ENCODE data around the gene NCOA4.

The NCOA4 gene

GRCh38 chr10:46030091-46030937, at the start of gene NCOA4:
NCOA4 (minus strand) TSS chr10:46030623; CDS start chr10:46016680, 13,943 bp downstream.
- Histone ChIP-seq H4K20me1 (peaks cover 17 to 49% (median 36%) of the 10 kb centered on the region in 11 experiments; a peak in 21 of 22 replicates), H3K36me3 (peaks cover 2 to 31% (median 28%) of the 10 kb centered on the region in 11 experiments; a peak in 20 of 22 replicates), H3K4me2 (peak within 1 kb of the TSS; percentile 78 to 99 (median 92)), H3K4me1 (peaks cover 31 to 72% (median 58%) of the 10 kb centered on the region in 10 experiments), H3K27me3 (no peaks in the 10 kb centered on the region), H3K9me3 (replicated peaks in 1 of 11) (no peaks in the 10 kb centered on the region), H3K9ac (peak within 1 kb of the TSS; percentile 96 to 99 (median 98)), H3K4me3 (peak within 1 kb of the TSS; percentile 77 to 96 (median 86)), H3K27ac (peak within 1 kb of the TSS; percentile 94 to 99 (median 97))
- no peak for TF ChIP-seq Cebpa-rat (IDR thresholded peaks at IDR 0.05)

- Histone ChIP-seq H3K9me3 (replicated peaks in 1 of 11) (peaks cover 0 to 5% (median 0%) of the 10 kb centered on the region in 11 experiments; a peak in 5 of 22 replicates), H4K20me1 (no peaks in the 10 kb centered on the region), H3K4me2 (peak overlapping the region in 10 of 11 experiments; percentile 11 to 75 (median 62); a peak in 20 of 22 replicates), H3K4me3 (no peak overlapping the region), H3K36me3 (no peaks in the 10 kb centered on the region), H3K9ac (peak overlapping the region in 9 of 11 experiments; percentile 32 to 77 (median 67); a peak in 15 of 22 replicates), H3K27me3 (no peaks in the 10 kb centered on the region), H3K4me1 (peaks cover 5 to 80% (median 63%) of the 10 kb centered on the region in 10 experiments; a peak in 19 of 20 replicates), H3K27ac (peak overlapping the region; percentile 16 to 92 (median 79); a peak in 20 of 22 replicates)
- peak in 5 of 11 experiments; percentile 17 to 68 (median 49); a peak in 4 of 22 replicates for TF ChIP-seq Cebpa-rat (IDR thresholded peaks at IDR 0.05)
Observed at GRCh38 chr10:46079831-46080585, 49.6 kb upstream of the NCOA4 start.

- H3K4me2 ChIP-seq: peak overlapping the region; percentile 15 to 74 (median 62); a peak in 18 of 22 replicates
Observed at GRCh38 chr10:46077731-46078413, 47.4 kb upstream of the NCOA4 start.

GRCh38 chr10:46077141-46077554, 46.7 kb upstream of the NCOA4 start:
- H3K36me3 ChIP-seq: no peaks in the 10 kb centered on the region; a peak in 1 of 22 replicates
- peak overlapping the region in 8 of 11 experiments; percentile 50 to 77 (median 70); a peak in 14 of 22 replicates for H3K9ac ChIP-seq
- peak overlapping the region in 10 of 11 experiments; percentile 6 to 92 (median 81); a peak in 18 of 22 replicates for H3K27ac ChIP-seq
- peak overlapping the region in 10 of 11 experiments; percentile 30 to 74 (median 63); a peak in 18 of 22 replicates for H3K4me2 ChIP-seq
- H4K20me1 ChIP-seq: no peaks in the 10 kb centered on the region
- H3K27me3 ChIP-seq: no peaks in the 10 kb centered on the region
- peaks cover 5 to 73% (median 57%) of the 10 kb centered on the region in 10 experiments; a peak in 19 of 20 replicates for H3K4me1 ChIP-seq
- no peak overlapping the region for H3K4me3 ChIP-seq
- peaks cover 0 to 10% (median 0%) of the 10 kb centered on the region in 11 experiments; a peak in 5 of 22 replicates for H3K9me3 ChIP-seq (replicated peaks in 1 of 11)
- peak in 8 of 11 experiments; percentile 53 to 89 (median 80); a peak in 13 of 22 replicates for TF ChIP-seq Cebpa-rat (IDR thresholded peaks at IDR 0.05)

More at GRCh38 chr10:46077731-46078413, 47.4 kb upstream of the NCOA4 start:
- peak overlapping the region in 10 of 11 experiments; percentile 7 to 92 (median 81); a peak in 19 of 22 replicates for H3K27ac ChIP-seq
- no peak overlapping the region for H3K4me3 ChIP-seq
- H3K27me3 ChIP-seq: no peaks in the 10 kb centered on the region
- H3K9ac ChIP-seq: peak overlapping the region in 8 of 11 experiments; percentile 50 to 77 (median 70); a peak in 15 of 22 replicates
- no peaks in the 10 kb centered on the region for H4K20me1 ChIP-seq
- H3K4me1 ChIP-seq: peaks cover 5 to 74% (median 57%) of the 10 kb centered on the region in 10 experiments; a peak in 19 of 20 replicates
- TF ChIP-seq Cebpa-rat (IDR thresholded peaks at IDR 0.05): no peak
- no peaks in the 10 kb centered on the region; a peak in 1 of 22 replicates for H3K36me3 ChIP-seq
- peaks cover 0 to 14% (median 5%) of the 10 kb centered on the region in 11 experiments; a peak in 7 of 22 replicates for H3K9me3 ChIP-seq (replicated peaks in 1 of 11)

DNA sequence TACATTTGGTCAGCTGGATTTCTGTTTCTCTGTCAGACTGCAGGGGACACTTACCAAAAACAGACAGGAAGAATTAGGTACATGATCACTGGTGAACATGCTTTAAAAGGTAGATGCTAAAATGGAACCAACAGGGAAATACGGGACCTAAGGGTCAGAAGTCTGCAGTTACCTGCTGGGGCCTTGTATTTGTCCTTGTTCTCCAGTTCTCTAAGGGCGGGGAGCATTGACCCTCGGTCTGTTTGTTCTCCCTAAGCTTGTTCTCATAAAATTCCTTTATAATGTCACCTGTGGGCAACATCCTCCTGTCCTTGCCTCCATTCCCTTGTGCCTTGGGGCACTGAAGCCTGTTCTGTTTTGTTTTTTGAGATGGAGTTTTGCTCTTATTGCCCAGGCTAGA, 45.4 kb upstream of the NCOA4 start:
- Histone ChIP-seq H3K9ac (peak overlapping the region in 3 of 11 experiments; percentile 1 to 72 (median 69); a peak in 5 of 22 replicates), H3K4me1 (peaks cover 5 to 69% (median 51%) of the 10 kb centered on the region in 10 experiments; a peak in 19 of 20 replicates), H3K27me3 (no peaks in the 10 kb centered on the region), H3K4me3 (no peak overlapping the region), H3K9me3 (replicated peaks in 1 of 11) (peaks cover 0 to 10% (median 0%) of the 10 kb centered on the region in 11 experiments; a peak in 4 of 22 replicates), H3K27ac (peak overlapping the region in 8 of 11 experiments; percentile 76 to 92 (median 84); a peak in 14 of 22 replicates), H4K20me1 (no peaks in the 10 kb centered on the region), H3K36me3 (no peaks in the 10 kb centered on the region; a peak in 1 of 22 replicates), H3K4me2 (peak overlapping the region in 3 of 11 experiments; percentile 7 to 74 (median 62); a peak in 6 of 22 replicates)
- TF ChIP-seq Cebpa-rat (IDR thresholded peaks at IDR 0.05): no peak

DNA sequence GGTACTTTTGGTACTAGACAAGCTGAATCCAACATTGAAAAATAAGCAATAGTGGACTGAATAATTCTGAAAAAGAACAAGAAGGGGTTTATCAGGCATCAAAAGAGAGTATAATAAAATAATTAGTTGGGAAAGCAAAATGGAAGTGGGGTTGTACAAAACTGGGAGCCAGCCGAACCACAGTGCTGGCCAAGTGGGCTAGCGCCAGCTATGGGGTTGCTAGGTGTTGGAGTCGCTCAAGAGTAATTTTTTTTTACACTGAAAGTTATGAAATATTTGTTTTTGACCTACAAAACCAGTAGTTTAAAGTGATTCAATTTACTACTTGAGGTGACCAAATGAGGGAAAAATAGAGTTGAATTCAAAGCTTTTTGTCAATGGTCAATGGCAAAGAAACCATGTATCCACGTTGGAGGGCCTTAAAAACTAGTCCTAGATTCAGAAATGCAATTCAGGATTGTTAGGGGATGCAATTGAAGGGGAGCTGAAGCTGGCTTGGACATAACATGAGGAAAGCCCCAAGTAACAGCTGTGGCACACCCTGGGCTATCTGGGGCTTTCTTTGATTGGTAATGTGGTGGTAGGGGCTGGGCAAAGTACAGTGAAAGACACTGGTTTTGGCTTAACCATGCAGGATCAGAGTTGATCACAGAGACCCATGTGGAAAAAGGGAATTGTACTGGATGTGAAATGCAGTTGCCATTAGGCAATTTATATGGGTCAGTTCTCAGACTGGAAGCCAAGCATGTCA, 43.9 kb upstream of the NCOA4 start:
- no peak for TF ChIP-seq Cebpa-rat (IDR thresholded peaks at IDR 0.05)

DNA sequence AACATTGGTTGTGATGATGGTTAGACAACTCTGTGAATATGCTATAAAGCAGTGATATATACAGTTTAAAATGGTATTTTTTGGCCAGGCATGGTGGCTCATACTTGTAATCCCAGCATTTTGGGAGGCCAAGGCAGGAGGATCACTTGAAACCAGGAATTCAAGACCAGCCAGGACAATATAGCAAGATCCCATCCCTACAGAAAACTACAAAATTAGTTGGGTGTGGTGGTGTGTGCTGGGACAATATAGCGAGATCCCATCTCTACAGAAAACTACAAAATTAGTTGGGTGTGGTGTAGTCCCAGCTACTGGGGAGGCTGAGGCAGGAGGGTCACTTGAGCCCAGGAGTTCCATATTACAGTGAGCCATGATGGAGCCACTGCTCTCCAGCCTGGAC, 43.1 kb upstream of the NCOA4 start:
- Histone ChIP-seq H3K36me3 (no peaks in the 10 kb centered on the region; a peak in 1 of 22 replicates), H4K20me1 (no peaks in the 10 kb centered on the region), H3K4me1 (peaks cover 0 to 59% (median 30%) of the 10 kb centered on the region in 10 experiments; a peak in 18 of 20 replicates), H3K9me3 (replicated peaks in 1 of 11) (peaks cover 0 to 10% (median 4%) of the 10 kb centered on the region in 11 experiments; a peak in 4 of 22 replicates), H3K4me2 (no peak overlapping the region), H3K27ac (0 out of 22 replicates have a peak overlapping the region, but pooled peaks of 1 of the 11 experiments have one; percentile 6), H3K27me3 (no peaks in the 10 kb centered on the region), H3K9ac (no peak overlapping the region), H3K4me3 (no peak overlapping the region)
- no peak for TF ChIP-seq Cebpa-rat (IDR thresholded peaks at IDR 0.05)

More for the DNA sequence above, 43.9 kb upstream of the NCOA4 start:
- H4K20me1 ChIP-seq: no peaks in the 10 kb centered on the region
- no peaks in the 10 kb centered on the region; a peak in 1 of 22 replicates for H3K36me3 ChIP-seq
- peaks cover 0 to 10% (median 0%) of the 10 kb centered on the region in 11 experiments; a peak in 4 of 22 replicates for H3K9me3 ChIP-seq (replicated peaks in 1 of 11)
- peak overlapping the region in 3 of 11 experiments; percentile 4 to 16 (median 8); a peak in 3 of 22 replicates for H3K4me2 ChIP-seq
- H3K4me1 ChIP-seq: peaks cover 0 to 67% (median 38%) of the 10 kb centered on the region in 10 experiments; a peak in 18 of 20 replicates
- peak overlapping the region in 7 of 11 experiments; percentile 10 to 92 (median 29); a peak in 9 of 22 replicates for H3K27ac ChIP-seq
- no peaks in the 10 kb centered on the region for H3K27me3 ChIP-seq
- H3K4me3 ChIP-seq: no peak overlapping the region
- no peak overlapping the region; a peak in 1 of 22 replicates for H3K9ac ChIP-seq
